ENCODE measurements around the gene CWC22.

DNA sequence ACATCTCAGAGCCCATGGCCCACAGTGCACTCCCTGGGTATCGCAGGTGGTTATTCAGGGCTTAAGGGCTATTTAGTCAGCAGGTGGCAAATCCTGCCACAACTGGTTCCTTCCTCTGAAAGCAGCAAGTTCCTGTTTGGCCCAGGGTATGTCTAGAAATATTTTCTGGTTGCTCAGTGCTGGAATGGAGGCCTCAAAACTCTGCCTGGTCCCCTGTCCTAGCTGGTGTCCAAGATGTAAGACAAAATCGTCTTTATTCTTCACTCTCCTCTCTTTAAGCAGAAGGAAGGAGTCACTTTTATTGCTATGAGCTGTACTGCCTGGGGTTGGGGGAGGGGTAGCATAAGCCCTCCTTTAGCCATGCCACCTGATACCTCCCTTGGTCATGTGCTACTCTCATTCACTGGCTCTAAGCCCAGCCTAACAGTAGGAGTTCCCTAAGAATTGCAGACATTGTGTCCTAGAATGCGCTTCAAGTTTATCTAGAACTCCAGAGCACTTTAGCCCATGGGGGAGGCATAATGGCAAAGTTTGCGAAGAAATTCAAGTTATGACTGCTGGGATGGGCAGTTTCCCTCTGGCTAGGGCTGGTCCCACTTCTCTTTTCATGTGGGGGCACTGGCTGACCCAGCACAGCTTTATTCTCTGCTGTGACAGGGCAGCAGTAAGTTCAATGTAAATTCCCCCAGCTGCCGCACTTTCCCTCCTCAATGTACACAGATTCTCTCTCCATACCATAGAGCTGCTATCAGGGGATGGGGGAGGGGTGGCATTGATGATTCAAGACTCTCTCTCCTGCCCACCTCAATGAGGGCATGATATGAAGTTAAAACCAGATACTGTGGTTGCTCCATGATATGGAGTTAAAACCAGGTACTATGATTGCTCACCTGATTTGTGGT, 27.1 kb upstream of the CWC22 start:
- TF ChIP-seq, protein P1, sequence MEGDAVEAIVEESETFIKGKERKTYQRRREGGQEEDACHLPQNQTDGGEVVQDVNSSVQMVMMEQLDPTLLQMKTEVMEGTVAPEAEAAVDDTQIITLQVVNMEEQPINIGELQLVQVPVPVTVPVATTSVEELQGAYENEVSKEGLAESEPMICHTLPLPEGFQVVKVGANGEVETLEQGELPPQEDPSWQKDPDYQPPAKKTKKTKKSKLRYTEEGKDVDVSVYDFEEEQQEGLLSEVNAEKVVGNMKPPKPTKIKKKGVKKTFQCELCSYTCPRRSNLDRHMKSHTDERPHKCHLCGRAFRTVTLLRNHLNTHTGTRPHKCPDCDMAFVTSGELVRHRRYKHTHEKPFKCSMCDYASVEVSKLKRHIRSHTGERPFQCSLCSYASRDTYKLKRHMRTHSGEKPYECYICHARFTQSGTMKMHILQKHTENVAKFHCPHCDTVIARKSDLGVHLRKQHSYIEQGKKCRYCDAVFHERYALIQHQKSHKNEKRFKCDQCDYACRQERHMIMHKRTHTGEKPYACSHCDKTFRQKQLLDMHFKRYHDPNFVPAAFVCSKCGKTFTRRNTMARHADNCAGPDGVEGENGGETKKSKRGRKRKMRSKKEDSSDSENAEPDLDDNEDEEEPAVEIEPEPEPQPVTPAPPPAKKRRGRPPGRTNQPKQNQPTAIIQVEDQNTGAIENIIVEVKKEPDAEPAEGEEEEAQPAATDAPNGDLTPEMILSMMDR (conservative IDR thresholded peaks at IDR 0.05; ENCODE audit: low read depth, low read length): no peak
- TF ChIP-seq EZH2 (IDR thresholded peaks at IDR 0.05; ENCODE audit: low read length, unreplicated experiment): no peak

Measured in PC-3 (cell line).